Naive thymus-derived CD4-positive, alpha-beta T cell (primary cell): Measurements from ENCODE around the gene ERBB3. TPM values are rescaled to one million over a fixed set of nuclear protein-coding genes. Genes with fewer than 3 reads are reported as not detected.

ENCODE experiments used
- ATAC-seq: fragments of 150-1000 bp; cut with Tn5 transposase; 2 replicates; pipeline ENCODE4 v1.10.0; 2021; ENCODE audit warnings: mild to moderate bottlenecking, moderate library complexity
- CTCF ChIA-PET: fragments of 350-600 bp; sonication (Branson Sonifier 250); formaldehyde crosslinking; loops from one replicate; lab custom pipeline; 2021; ENCODE audit warnings: antibody characterized with exemption; lab: Charles Lee
- POLR2A ChIA-PET: fragments of 350-600 bp; sonication (Branson Sonifier 250); formaldehyde crosslinking; loops from one replicate; lab custom pipeline; 2021; ENCODE audit warnings: antibody characterized with exemption, inconsistent platforms; lab: Charles Lee
- DNase-seq, 9 donors: peaks; one replicate each; pipeline versions ENCODE4 v3.0.0 to v3.0.0-alpha.2; 2020 to 2022; ENCODE audit warnings: mixed read lengths in 1 of 9
- H3K27ac ChIP-seq: one replicate; pipeline ENCODE4 v1.7.0; 2013; ENCODE audit warnings: mild to moderate bottlenecking, low read depth, low read length, moderate library complexity
- H3K27me3 ChIP-seq, 2 donors: one replicate each; pipeline ENCODE4 v1.7.0; 2013; ENCODE audit warnings: low read length in 2 of 2, mild to moderate bottlenecking in 2 of 2, moderate library complexity in 2 of 2; ENCODE audit not compliant: control insufficient read depth in 2 of 2, insufficient read depth in 2 of 2
- H3K36me3 ChIP-seq, 3 experiments: 1 replicate in 2 of 3; 2 replicates in 1 of 3; pipeline ENCODE4 v1.7.0; 2013; ENCODE audit warnings: low read length in 3 of 3, mild to moderate bottlenecking in 3 of 3, moderate library complexity in 1 of 3; ENCODE audit not compliant: insufficient read depth in 3 of 3, control insufficient read depth in 2 of 3
- H3K4me1 ChIP-seq, 2 donors: one replicate each; pipeline ENCODE4 v1.7.0; 2013; ENCODE audit warnings: low read length in 2 of 2, mild to moderate bottlenecking in 2 of 2, moderate library complexity in 1 of 2; ENCODE audit not compliant: control insufficient read depth in 2 of 2, insufficient read depth in 2 of 2
- H3K4me3 ChIP-seq: 2 replicates; pipeline ENCODE4 v1.7.0; 2013; ENCODE audit warnings: mild to moderate bottlenecking, low read length
- H3K9me3 ChIP-seq, 3 experiments: 1 replicate in 2 of 3; 2 replicates in 1 of 3; pipeline ENCODE4 v1.7.0; 2013; ENCODE audit warnings: low read length in 3 of 3; ENCODE audit not compliant: control insufficient read depth in 2 of 3
- H3K27ac Mint-ChIP-seq, 9 donors: one replicate each; pipeline ENCODE4 v1.8.0; 2020 to 2022; ENCODE audit warnings: mixed read lengths in 9 of 9, mild to moderate bottlenecking in 8 of 9, moderate library complexity in 5 of 9, inconsistent platforms in 2 of 9
- H3K27me3 Mint-ChIP-seq, 5 donors: one replicate each; pipeline ENCODE4 v1.8.0; 2021 to 2022; ENCODE audit warnings: mixed read lengths in 5 of 5, mild to moderate bottlenecking in 1 of 5
- H3K36me3 Mint-ChIP-seq, 5 donors: one replicate each; pipeline ENCODE4 v1.8.0; 2020 to 2022; ENCODE audit warnings: mixed read lengths in 5 of 5, mild to moderate bottlenecking in 3 of 5, inconsistent platforms in 1 of 5
- H3K4me1 Mint-ChIP-seq, 7 donors: one replicate each; pipeline ENCODE4 v1.8.0; 2020 to 2022; ENCODE audit warnings: mixed read lengths in 7 of 7, mild to moderate bottlenecking in 3 of 7, inconsistent platforms in 1 of 7
- H3K4me3 Mint-ChIP-seq, 10 donors: one replicate each; pipeline ENCODE4 v1.8.0; 2020 to 2022; ENCODE audit warnings: mild to moderate bottlenecking in 10 of 10, mixed read lengths in 10 of 10, moderate library complexity in 6 of 10, inconsistent platforms in 2 of 10
- H3K9me3 Mint-ChIP-seq, 11 donors: one replicate each; pipeline ENCODE4 v1.8.0; 2020 to 2022; ENCODE audit warnings: mixed read lengths in 11 of 11, mild to moderate bottlenecking in 4 of 11, inconsistent platforms in 1 of 11, moderate library complexity in 1 of 11
- intact Hi-C, 2 donors: fragments of 100-400 bp; cut with micrococcal nuclease; formaldehyde crosslinking; loops; one replicate each; pipeline ENCODE4 v1.15.1; 2023
- polyA plus RNA-seq, 2 donors: library from polyadenylated mRNA; unstranded; fragments of 300-500 nt; fragmentation: Illumina TruSeq; gene quantifications; one replicate each; pipeline ENCODE4 v1.2.3, GENCODE V29; 2021
- total RNA-seq, 6 experiments: library from RNA in 5 of 6; stranded (reverse) in 5 of 6; gene quantifications; 1 replicate in 5 of 6; 2 replicates in 1 of 6; pipeline ENCODE4 v1.2.3 and lab custom pipeline; 2021 to 2026

ERBB3 gene
- total and polyA plus RNA-seq, 7 experiments from 2014 or later: 0.22 to 6.4 (median 1.6) TPM

DNA sequence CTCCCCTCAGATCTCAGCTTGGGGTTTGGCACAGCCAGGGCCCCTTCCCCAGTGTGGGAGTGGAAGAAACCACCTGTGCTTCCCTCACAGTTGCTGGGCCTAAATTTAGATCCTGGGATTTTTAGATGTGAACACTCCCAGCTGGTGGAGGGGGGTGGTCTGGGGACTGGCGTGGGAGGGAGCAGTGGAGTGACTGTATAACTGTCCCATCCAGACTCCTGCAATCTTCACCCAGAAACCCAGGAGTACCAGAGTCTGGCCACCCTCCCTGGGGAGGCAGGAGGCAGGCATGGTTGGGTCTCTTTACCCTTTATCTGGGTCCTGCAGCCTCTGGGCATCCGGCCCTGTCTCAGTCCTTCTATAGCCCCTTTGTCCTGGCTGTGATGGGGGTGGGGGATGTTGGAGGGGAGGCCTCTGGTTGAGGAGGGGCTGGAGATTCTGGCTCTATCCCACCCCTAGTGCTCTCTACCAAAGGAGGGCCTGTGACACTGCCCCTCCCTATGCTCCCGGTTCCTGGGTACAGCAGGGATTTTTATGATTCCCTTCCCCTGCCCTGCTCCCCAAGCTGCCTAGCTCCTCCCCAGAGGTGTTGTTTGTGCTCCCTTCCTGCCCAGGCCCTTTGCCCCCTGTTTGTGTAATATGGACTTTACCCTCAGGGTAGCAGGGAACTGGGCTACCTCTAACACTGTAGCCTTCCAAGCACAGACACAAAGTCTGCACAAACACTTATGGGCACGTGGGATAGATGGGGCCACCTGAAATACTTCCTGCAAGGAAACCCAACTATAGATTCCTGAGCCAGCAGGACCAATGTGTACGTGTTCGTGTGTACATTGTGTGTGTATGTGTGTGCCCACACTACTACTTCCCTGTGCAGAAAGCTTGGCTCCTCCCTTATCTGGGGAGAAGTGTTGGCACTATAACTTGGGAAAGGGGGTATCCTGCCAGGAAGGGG, 1.7 kb downstream of the ERBB3 start:
- Mint-ChIP-seq H3K4me1 (peaks cover 0 to 21% (median 10%) of the 10 kb centered on the region in 7 donors), H3K4me3 (peak overlapping the region in 9 of 10 donors; percentile 6 to 86 (median 82)), H3K27ac (peak overlapping the region in 1 of 9 donors; percentile 25), H3K27me3 (peaks cover 0 to 59% (median 8%) of the 10 kb centered on the region in 5 donors), H3K9me3 (no peaks in the 10 kb centered on the region), H3K36me3 (no peaks in the 10 kb centered on the region)
- DNase-seq (no peak), ATAC-seq (no peak)
- H3K27ac ChIP-seq: no peak overlapping the region
- CTCF ChIA-PET: interaction anchor here (0.6 to 1.6 kb wide), 3 partner anchors 22 to 37 kb away, joined by 3 to 5 read pairs (median 3); no protein-coding TSS in a partner anchor
- H3K4me1 ChIP-seq: peaks cover 5 to 10% of the 10 kb centered on the region in 2 donors
- no peaks in the 10 kb centered on the region for H3K27me3 ChIP-seq
- no peak overlapping the region for H3K4me3 ChIP-seq
- no peaks in the 10 kb centered on the region for H3K9me3 ChIP-seq
- intact Hi-C loops: no loop called here
- H3K36me3 ChIP-seq: no peaks in the 10 kb centered on the region
- POLR2A ChIA-PET: interaction anchor here (0.9 to 10.7 kb wide), 3 partner anchors 21 to 36 kb away, joined by 3 to 85 read pairs (median 4); partner anchors contain the start of genes PA2G4 and RPL41

- H3K4me1 ChIP-seq: peaks cover 5 to 10% of the 10 kb centered on the region in 2 donors
- intact Hi-C loops: no loop called here
- ChIA-PET CTCF (interaction anchor here (1.6 kb wide), 1 partner anchor 35 kb away, joined by 3 read pairs; no protein-coding TSS in a partner anchor), POLR2A (interaction anchor here (10.7 kb wide), 1 partner anchor 20 kb away, joined by 85 read pairs; the partner anchor contains the start of gene PA2G4)
- H3K4me1 Mint-ChIP-seq: peaks cover 0 to 21% (median 10%) of the 10 kb centered on the region in 7 donors
- H3K4me3 Mint-ChIP-seq: peak overlapping the region in 1 of 10 donors; percentile 73
- no peaks in the 10 kb centered on the region for H3K36me3 Mint-ChIP-seq
- H3K27ac Mint-ChIP-seq: no peak overlapping the region
- no peak overlapping the region for H3K27ac ChIP-seq
- H3K9me3 ChIP-seq: no peaks in the 10 kb centered on the region
- H3K27me3 Mint-ChIP-seq: peaks cover 0 to 58% (median 8%) of the 10 kb centered on the region in 5 donors
- no peak overlapping the region for H3K4me3 ChIP-seq
- no peaks in the 10 kb centered on the region for H3K36me3 ChIP-seq
- no peaks in the 10 kb centered on the region for H3K9me3 Mint-ChIP-seq
- DNase-seq: no peak
- H3K27me3 ChIP-seq: no peaks in the 10 kb centered on the region
- ATAC-seq: no peak
These were observed 2.4 kb downstream of the ERBB3 start for GRCh38 chr12:56082382-56082781.

DNA sequence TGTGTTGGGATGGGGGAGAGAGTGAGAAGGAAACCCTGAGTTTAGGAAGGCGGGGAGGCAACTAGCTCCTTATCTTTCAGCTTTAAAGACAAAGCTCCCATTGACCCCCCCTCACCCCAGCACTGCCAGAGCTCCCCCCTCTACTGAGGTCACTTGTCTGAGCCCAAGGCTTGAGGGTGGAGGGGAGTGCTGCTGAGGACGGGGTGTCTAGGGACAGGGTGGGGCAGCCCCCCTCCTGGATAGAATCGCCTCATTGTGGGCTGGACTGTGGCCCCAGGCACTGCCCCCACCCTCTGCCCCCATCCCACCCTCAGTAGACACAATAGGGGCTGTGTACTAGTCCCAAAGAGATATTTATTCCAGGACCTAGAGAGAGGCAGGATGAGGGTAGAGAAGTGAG, 3.0 kb downstream of the ERBB3 start:
- Histone ChIP-seq H3K4me3 (no peak overlapping the region), H3K9me3 (no peaks in the 10 kb centered on the region), H3K27me3 (no peaks in the 10 kb centered on the region), H3K36me3 (no peaks in the 10 kb centered on the region), H3K4me1 (peaks cover 5 to 10% of the 10 kb centered on the region in 2 donors), H3K27ac (no peak overlapping the region)
- Mint-ChIP-seq H3K27me3 (peaks cover 0 to 56% (median 8%) of the 10 kb centered on the region in 5 donors), H3K27ac (no peak overlapping the region), H3K36me3 (no peaks in the 10 kb centered on the region), H3K9me3 (no peaks in the 10 kb centered on the region), H3K4me1 (peaks cover 0 to 22% (median 10%) of the 10 kb centered on the region in 7 donors), H3K4me3 (no peak overlapping the region)
- ChIA-PET POLR2A (interaction anchor here (0.6 to 10.7 kb wide), 3 partner anchors 19 to 126 kb away, joined by 3 to 85 read pairs (median 5); partner anchors contain the start of gene PA2G4), CTCF (no interaction called here)
- DNase-seq: no peak
- ATAC-seq: no peak
- intact Hi-C loops: no loop called here

DNA sequence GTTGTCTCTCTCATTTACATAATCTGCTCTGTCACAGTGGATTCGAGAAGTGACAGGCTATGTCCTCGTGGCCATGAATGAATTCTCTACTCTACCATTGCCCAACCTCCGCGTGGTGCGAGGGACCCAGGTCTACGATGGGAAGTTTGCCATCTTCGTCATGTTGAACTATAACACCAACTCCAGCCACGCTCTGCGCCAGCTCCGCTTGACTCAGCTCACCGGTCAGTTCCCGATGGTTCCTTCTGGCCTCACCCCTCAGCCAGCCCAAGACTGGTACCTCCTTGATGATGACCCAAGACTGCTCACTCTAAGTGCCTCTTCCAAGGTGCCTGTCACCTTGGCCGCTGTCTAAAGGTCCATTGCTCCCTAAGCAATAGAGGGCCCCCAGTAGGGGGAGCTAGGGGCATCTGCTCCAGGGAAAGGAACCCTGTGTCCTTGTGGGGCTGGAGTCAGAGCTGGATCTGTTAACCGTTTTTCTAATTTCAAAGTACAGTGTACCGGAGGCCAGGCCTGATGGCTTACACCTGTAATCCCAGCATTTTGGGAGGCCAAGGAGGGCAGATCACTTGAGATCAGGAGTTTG, 5.1 kb downstream of the ERBB3 start:
- Mint-ChIP-seq H3K4me1 (peaks cover 0 to 23% (median 7%) of the 10 kb centered on the region in 7 donors), H3K9me3 (no peaks in the 10 kb centered on the region), H3K4me3 (no peak overlapping the region), H3K36me3 (no peaks in the 10 kb centered on the region), H3K27ac (no peak overlapping the region), H3K27me3 (peaks cover 0 to 42% (median 8%) of the 10 kb centered on the region in 5 donors)
- ChIA-PET CTCF (interaction anchor here (0.6 to 1.0 kb wide), 4 partner anchors 11 to 1762 kb away, joined by 3 to 6 read pairs (median 4); no protein-coding TSS in a partner anchor), POLR2A (interaction anchor here (0.5 to 10.7 kb wide), 4 partner anchors 11 to 66 kb away, joined by 3 to 85 read pairs (median 4); partner anchors contain the start of gene PA2G4)
- Histone ChIP-seq H3K27me3 (no peaks in the 10 kb centered on the region), H3K9me3 (no peaks in the 10 kb centered on the region), H3K36me3 (no peaks in the 10 kb centered on the region), H3K4me1 (peaks cover 0 to 10% of the 10 kb centered on the region in 2 donors), H3K4me3 (no peak overlapping the region), H3K27ac (no peak overlapping the region)
- ATAC-seq (peak; percentile 42), DNase-seq (no peak)
- intact Hi-C loops: no loop called here

DNA sequence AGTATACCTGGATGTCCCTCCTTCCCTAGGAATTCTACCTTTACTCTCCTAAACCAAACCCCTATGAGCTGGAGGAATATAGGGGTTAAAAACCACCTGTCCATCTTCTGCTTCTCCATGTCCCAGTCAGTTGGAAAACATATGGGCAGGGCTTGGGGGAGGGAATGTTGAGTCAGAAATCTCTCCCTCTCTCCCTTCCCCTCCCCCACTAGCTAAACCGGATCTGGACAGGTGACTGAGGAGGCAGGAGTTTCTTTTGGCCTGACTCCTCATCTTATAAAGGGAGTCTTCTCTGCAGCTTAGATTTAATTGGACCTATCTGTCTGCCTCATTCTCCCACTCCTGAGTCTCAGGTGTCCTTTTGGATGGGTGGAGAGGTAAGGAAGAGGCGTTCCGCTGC, 6.1 kb downstream of the ERBB3 start:
- H3K4me3 Mint-ChIP-seq: no peak overlapping the region
- H3K27me3 Mint-ChIP-seq: peaks cover 0 to 36% (median 5%) of the 10 kb centered on the region in 5 donors
- Histone ChIP-seq H3K27me3 (no peaks in the 10 kb centered on the region), H3K27ac (no peak overlapping the region), H3K4me3 (no peak overlapping the region), H3K4me1 (no peaks in the 10 kb centered on the region), H3K9me3 (no peaks in the 10 kb centered on the region), H3K36me3 (no peaks in the 10 kb centered on the region)
- peaks cover 0 to 18% (median 1%) of the 10 kb centered on the region in 7 donors for H3K4me1 Mint-ChIP-seq
- POLR2A ChIA-PET: interaction anchor here (0.6 to 10.7 kb wide), 2 partner anchors 16 to 29 kb away, joined by 3 to 85 read pairs; partner anchors contain the start of gene PA2G4
- ATAC-seq (no peak), DNase-seq (no peak)
- CTCF ChIA-PET: interaction anchor here (1.0 kb wide), 1 partner anchor 9 kb away, joined by 3 read pairs; no protein-coding TSS in a partner anchor
- H3K9me3 Mint-ChIP-seq: no peaks in the 10 kb centered on the region
- intact Hi-C loops: no loop called here
- no peak overlapping the region for H3K27ac Mint-ChIP-seq
- H3K36me3 Mint-ChIP-seq: peaks cover 0 to 1% (median 0%) of the 10 kb centered on the region in 5 donors

- peaks cover 0 to 30% (median 4%) of the 10 kb centered on the region in 5 donors for H3K27me3 Mint-ChIP-seq
- H3K4me3 ChIP-seq: no peak overlapping the region
- no peaks in the 10 kb centered on the region for H3K27me3 ChIP-seq
- no peak overlapping the region for H3K27ac ChIP-seq
- H3K9me3 ChIP-seq: no peaks in the 10 kb centered on the region
- ATAC-seq (no peak), DNase-seq (no peak)
- no peaks in the 10 kb centered on the region for H3K4me1 ChIP-seq
- no peaks in the 10 kb centered on the region for H3K36me3 ChIP-seq
- ChIA-PET CTCF (no interaction called here), POLR2A (interaction anchor here (10.7 kb wide), 1 partner anchor 16 kb away, joined by 85 read pairs; the partner anchor contains the start of gene PA2G4)
- H3K4me3 Mint-ChIP-seq: no peak overlapping the region
- peaks cover 0 to 15% (median 0%) of the 10 kb centered on the region in 7 donors for H3K4me1 Mint-ChIP-seq
- peak overlapping the region in 1 of 9 donors; percentile 36 for H3K27ac Mint-ChIP-seq
- intact Hi-C loops: no loop called here
- H3K36me3 Mint-ChIP-seq: peaks cover 0 to 1% (median 0%) of the 10 kb centered on the region in 5 donors
- no peaks in the 10 kb centered on the region for H3K9me3 Mint-ChIP-seq
These were observed 6.6 kb downstream of the ERBB3 start for GRCh38 chr12:56086608-56087007.
